Colonic mucosa (tissue), 4 donors: ENCODE data around the gene SH3BP4. TPM values are rescaled to one million over a fixed set of nuclear protein-coding genes. Genes with fewer than 3 reads are reported as not detected.

Experiments
- DNase-seq: peaks from one replicate; pipeline ENCODE4 v3.0.0-alpha.2; 2020
- H3K27ac ChIP-seq: fragments of 200-600 bp; one replicate; pipeline ENCODE4 v1.8.0; 2021
- H3K27me3 ChIP-seq: fragments of 200-600 bp; one replicate; pipeline ENCODE4 v1.8.0; 2021
- H3K36me3 ChIP-seq: fragments of 200-600 bp; one replicate; pipeline ENCODE4 v1.8.0; 2021
- H3K4me1 ChIP-seq: fragments of 200-600 bp; one replicate; pipeline ENCODE4 v1.8.0; 2021; ENCODE audit warnings: mild to moderate bottlenecking
- H3K4me3 ChIP-seq: fragments of 200-600 bp; one replicate; pipeline ENCODE4 v1.8.0; 2021
- H3K9ac ChIP-seq, 2 donors: one replicate each; pipeline ENCODE4 v1.7.0; 2013; ENCODE audit warnings: control low read depth in 2 of 2, low read depth in 2 of 2, low read length in 2 of 2
- H3K9me3 ChIP-seq: fragments of 200-600 bp; one replicate; pipeline ENCODE4 v1.8.0; 2021
- intact Hi-C: fragments of 100-400 bp; cut with DNase I; formaldehyde crosslinking; loops from one replicate; pipeline ENCODE4 v1.14.1; 2022
- total RNA-seq, 2 donors: library from RNA; stranded (reverse); fragmentation: NEBNext Ultra II Directional in 1 of 2; extraction: Animal tissue kit (Norgen Biotek cat#: 25700) in 1 of 2; gene quantifications; one replicate each; pipeline ENCODE4 v1.2.1, GENCODE V29; 2021
- TF ChIP-seq, protein P1 (sequence below): fragments of 200-600 bp; IDR thresholded peaks from one replicate; pipeline ENCODE4 v1.8.0; 2022; ENCODE audit warnings: antibody characterized with exemption, mild to moderate bottlenecking
- donor health status: healthy.
- donor health status: DM: no; HTN: no; CAD: no.
- donor health status: DM: no; HTN: no; CAD: no.

The SH3BP4 gene
- total RNA-seq, 2 donors from 2014 or later, result 29.1 to 44.4 TPM

DNA sequence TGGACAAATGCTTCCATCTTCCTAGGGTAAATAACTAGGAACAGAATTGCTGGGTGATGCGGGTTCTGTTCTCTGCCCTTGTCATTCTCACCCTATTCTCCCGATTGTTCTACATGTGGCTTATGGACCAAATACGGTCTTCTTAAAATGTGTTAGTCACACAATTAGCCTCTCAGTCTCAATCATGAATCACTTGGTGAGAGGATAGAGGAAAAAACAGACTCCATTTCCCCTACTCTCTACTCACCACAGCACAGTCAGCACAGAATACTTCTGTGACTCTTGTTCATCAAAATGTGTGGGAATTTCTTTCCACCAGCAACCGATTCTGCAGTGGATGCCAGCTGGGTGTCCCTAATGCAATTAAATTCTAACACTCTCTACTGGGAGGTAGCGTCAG is 125.2 kb downstream of the SH3BP4 start:
- Histone ChIP-seq H3K9me3 (no peaks in the 10 kb centered on the region), H3K27me3 (no peaks in the 10 kb centered on the region), H3K36me3 (no peaks in the 10 kb centered on the region), H3K9ac (no peak overlapping the region), H3K27ac (no peak overlapping the region), H3K4me3 (no peak overlapping the region), H3K4me1 (no peaks in the 10 kb centered on the region)
- TF ChIP-seq, protein P1, sequence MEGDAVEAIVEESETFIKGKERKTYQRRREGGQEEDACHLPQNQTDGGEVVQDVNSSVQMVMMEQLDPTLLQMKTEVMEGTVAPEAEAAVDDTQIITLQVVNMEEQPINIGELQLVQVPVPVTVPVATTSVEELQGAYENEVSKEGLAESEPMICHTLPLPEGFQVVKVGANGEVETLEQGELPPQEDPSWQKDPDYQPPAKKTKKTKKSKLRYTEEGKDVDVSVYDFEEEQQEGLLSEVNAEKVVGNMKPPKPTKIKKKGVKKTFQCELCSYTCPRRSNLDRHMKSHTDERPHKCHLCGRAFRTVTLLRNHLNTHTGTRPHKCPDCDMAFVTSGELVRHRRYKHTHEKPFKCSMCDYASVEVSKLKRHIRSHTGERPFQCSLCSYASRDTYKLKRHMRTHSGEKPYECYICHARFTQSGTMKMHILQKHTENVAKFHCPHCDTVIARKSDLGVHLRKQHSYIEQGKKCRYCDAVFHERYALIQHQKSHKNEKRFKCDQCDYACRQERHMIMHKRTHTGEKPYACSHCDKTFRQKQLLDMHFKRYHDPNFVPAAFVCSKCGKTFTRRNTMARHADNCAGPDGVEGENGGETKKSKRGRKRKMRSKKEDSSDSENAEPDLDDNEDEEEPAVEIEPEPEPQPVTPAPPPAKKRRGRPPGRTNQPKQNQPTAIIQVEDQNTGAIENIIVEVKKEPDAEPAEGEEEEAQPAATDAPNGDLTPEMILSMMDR, result no peak
- intact Hi-C loops, result no loop called here
- DNase-seq, result no peak

- H3K27me3 ChIP-seq, result no peaks in the 10 kb centered on the region
- intact Hi-C loops, result no loop called here
- H3K9me3 ChIP-seq, result no peaks in the 10 kb centered on the region
- TF ChIP-seq, protein P1, result no peak
- no peak overlapping the region for H3K9ac ChIP-seq
- H3K27ac ChIP-seq, result no peak overlapping the region
- no peak overlapping the region for H3K4me3 ChIP-seq
- H3K4me1 ChIP-seq, result no peaks in the 10 kb centered on the region
- no peak for DNase-seq
- H3K36me3 ChIP-seq, result no peaks in the 10 kb centered on the region
Observed at GRCh38 chr2:235078182-235078581, 126.4 kb downstream of the SH3BP4 start.

- no peak overlapping the region for H3K27ac ChIP-seq
- H3K36me3 ChIP-seq, result no peaks in the 10 kb centered on the region
- intact Hi-C loops, result no loop called here
- H3K9ac ChIP-seq, result no peak overlapping the region
- no peaks in the 10 kb centered on the region for H3K4me1 ChIP-seq
- TF ChIP-seq, protein P1, result no peak
- no peak overlapping the region for H3K4me3 ChIP-seq
- no peaks in the 10 kb centered on the region for H3K27me3 ChIP-seq
- H3K9me3 ChIP-seq, result no peaks in the 10 kb centered on the region
- DNase-seq, result no peak
Observed at GRCh38 chr2:235078914-235079472, 127.2 kb downstream of the SH3BP4 start.

DNA sequence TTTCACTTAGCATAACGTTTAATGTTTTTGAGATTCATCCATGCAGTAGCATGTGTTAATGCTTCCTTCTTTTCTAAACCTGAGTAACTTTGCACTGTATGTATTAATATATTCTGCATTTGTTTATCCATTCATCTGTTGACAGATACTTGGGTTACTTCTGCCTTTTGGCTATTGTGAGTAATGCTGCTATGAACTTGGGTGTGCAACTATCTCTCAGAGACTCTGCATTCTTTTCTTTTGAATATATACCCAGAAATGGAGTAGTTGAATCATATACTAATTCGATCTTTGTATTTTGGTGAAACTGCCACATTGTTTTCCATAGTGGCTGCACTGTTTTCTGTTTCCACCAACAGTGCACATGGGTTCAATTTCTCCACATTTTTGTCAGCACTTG is 128.3 kb downstream of the SH3BP4 start:
- DNase-seq, result no peak
- TF ChIP-seq, protein P1, result no peak
- intact Hi-C loops, result no loop called here

DNA sequence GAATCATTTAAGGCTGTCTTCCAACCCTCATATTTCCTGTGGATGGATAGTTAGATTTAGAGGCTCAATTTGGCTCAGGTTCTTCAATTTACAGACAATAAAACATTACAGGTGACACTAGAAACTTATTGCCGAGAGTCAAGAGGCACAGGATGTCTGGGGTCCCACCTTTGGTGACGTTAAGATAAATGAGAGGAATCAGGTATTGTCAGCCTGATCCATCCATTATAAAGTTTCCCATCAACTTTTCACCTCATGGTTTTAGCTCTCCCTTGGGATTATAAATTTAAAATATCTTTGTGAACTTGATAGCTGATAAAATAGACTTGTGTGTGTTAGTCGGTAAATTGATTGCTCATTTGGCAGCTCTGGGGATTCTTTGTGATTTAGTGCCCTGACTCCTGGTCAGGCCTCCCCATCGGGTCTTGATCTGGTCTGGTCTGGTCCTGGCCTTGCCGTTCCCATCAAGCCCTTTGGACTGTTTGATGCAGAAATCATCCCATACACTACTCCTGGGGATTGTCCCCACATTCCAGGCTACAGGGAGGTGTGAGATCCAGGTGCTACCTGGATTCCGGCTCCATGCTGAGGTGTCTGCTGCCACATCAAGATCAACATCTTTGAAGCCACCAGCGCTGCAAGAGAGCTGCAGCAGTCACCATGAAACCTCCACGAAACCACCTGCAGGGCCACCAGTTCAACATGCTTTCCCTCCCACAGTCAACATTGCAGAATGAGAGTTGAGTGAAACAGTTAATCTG is 130.9 kb downstream of the SH3BP4 start:
- Histone ChIP-seq H3K27ac (no peak overlapping the region), H3K4me1 (no peaks in the 10 kb centered on the region), H3K36me3 (no peaks in the 10 kb centered on the region), H3K4me3 (no peak overlapping the region), H3K9me3 (no peaks in the 10 kb centered on the region), H3K27me3 (no peaks in the 10 kb centered on the region), H3K9ac (no peak overlapping the region)
- intact Hi-C loops, result no loop called here
- DNase-seq, result no peak
- TF ChIP-seq, protein P1, result no peak

More for the DNA sequence above, 128.3 kb downstream of the SH3BP4 start:
- Histone ChIP-seq H3K9me3 (no peaks in the 10 kb centered on the region), H3K4me3 (no peak overlapping the region), H3K9ac (no peak overlapping the region), H3K4me1 (no peaks in the 10 kb centered on the region), H3K27ac (no peak overlapping the region), H3K27me3 (no peaks in the 10 kb centered on the region), H3K36me3 (no peaks in the 10 kb centered on the region)
